H1 (cell line): ENCODE measurements around the gene P3H2.

Experiments
- CREB1 ChIP-seq: IDR thresholded peaks from 2 replicates; pipeline ENCODE4 v1.6.1; 2012; ENCODE audit warnings: inconsistent platforms
- POLR2A ChIP-seq, 2 experiments: IDR thresholded peaks; 1 replicate in 1 of 2; 2 replicates in 1 of 2; pipeline ENCODE4 v1.6.1; 2011; ENCODE audit warnings: low read depth in 2 of 2, low read length in 2 of 2, mild to moderate bottlenecking in 2 of 2; ENCODE audit errors: control extremely low read depth in 1 of 2
- POLR2AphosphoS5 ChIP-seq: IDR thresholded peaks from 2 replicates; pipeline ENCODE4 v1.6.1; 2011; ENCODE audit warnings: low read depth, low read length

DNA sequence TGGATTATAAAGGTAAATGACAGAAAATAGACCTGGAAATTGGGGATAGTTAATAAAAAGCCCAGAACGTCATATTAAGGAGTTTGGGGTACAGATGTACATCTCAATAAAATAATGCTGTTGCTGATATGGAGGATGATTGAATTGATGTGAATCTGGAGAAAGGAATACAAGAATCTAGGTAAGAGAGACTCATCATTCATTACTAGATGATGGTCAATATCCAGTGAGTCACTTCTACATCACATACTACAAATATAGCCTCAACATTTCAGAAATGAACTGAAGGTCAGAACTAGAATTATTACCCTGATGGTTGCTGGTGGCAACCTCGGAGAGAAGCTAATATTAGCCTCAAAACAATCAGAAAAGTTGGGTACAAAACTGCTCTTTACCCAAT, 37.6 kb upstream of the P3H2 start:
- TF ChIP-seq POLR2A (IDR thresholded peaks at IDR 0.05; ENCODE audit: control extremely low read depth in 1 of 2, low read depth in 2 of 2, low read length in 2 of 2) (no peak), POLR2AphosphoS5 (no peak), CREB1 (no peak)
